GM21737 (cell line): ENCODE measurements around the gene TJP3.
"Not testable (repeated sequence)": the region's sequence is repeated elsewhere in the genome, so short reads cannot be mapped to it uniquely, and the experiment has no call there.

Experiments
- ATAC-seq: cut with Tn5 transposase; IDR thresholded peaks from one replicate; pipeline ENCODE4 v1.9.1; 2021; ENCODE audit warnings: mild to moderate bottlenecking, moderate library complexity; ENCODE audit not compliant: unreplicated experiment

The TJP3 gene, protein sequence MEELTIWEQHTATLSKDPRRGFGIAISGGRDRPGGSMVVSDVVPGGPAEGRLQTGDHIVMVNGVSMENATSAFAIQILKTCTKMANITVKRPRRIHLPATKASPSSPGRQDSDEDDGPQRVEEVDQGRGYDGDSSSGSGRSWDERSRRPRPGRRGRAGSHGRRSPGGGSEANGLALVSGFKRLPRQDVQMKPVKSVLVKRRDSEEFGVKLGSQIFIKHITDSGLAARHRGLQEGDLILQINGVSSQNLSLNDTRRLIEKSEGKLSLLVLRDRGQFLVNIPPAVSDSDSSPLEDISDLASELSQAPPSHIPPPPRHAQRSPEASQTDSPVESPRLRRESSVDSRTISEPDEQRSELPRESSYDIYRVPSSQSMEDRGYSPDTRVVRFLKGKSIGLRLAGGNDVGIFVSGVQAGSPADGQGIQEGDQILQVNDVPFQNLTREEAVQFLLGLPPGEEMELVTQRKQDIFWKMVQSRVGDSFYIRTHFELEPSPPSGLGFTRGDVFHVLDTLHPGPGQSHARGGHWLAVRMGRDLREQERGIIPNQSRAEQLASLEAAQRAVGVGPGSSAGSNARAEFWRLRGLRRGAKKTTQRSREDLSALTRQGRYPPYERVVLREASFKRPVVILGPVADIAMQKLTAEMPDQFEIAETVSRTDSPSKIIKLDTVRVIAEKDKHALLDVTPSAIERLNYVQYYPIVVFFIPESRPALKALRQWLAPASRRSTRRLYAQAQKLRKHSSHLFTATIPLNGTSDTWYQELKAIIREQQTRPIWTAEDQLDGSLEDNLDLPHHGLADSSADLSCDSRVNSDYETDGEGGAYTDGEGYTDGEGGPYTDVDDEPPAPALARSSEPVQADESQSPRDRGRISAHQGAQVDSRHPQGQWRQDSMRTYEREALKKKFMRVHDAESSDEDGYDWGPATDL

GRCh38 chr19:3708207-3708931, at the start of gene TJP3:
Gene TJP3 (plus strand): TSS chr19:3708384. CDS start chr19:3728433, 20,049 bp downstream.
- no peak for ATAC-seq

DNA sequence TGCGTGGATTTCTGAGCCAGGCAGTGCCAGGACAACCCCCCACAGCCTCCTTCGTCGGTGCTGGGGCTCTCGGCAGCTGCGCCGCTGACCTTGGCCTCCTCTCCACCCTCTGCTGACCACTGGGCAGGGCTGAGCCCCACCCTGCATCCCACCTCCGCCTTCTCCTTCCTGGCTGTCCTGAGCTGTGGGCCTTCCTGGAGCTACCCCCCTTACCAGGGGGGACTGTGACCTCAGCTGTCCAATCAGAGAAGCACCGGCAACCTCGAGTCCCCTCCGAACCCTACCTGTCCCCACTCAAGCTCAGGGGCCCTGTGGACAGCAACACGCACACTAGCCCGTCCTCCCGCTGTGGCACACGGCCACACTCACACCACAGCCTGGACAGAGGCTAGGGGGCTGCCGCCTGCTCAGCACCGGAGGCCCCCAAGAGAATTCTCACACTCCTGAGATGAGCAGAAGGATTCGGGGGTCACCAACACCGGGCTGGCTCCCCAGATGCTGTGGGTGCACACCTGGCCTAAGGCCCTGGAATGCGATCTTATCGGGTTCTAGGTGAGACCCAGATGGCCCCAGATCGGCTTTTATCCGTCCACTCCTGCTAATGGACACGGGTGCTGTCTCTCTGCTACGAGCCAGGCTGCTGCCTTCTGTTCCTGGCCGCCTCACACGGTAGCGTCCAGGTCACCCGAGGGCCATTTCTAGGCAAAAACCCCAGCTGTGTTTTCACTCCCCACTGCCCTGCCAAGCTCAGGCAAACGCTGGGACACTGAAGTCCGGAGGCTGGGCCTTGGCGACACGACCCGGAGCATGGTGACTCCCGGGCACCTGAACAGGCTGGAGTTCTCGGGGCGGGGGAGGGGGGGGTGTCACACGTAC, 49.1 kb upstream of the TJP3 start:
- no peak for ATAC-seq

DNA sequence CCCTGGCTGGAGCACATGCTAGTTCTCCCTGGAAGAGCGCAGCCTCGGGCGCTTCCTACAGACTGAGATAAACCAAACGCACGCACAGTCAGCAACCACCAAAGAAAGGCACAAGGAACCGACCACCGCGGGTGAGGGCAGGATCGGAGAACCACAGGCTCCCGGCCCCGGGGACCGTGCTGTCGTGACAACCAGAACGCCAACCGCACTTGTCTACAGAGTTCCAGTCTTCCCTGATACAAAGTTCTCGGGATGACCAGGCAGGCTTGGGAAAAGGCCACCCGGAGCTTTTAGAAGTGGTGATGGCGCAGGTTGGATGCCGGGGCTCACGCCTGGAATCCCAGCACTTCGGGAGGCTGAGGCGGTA, 48.5 kb upstream of the TJP3 start:
- ATAC-seq: no peak

GRCh38 chr19:3660493-3661219, 47.5 kb upstream of the TJP3 start:
- no peak for ATAC-seq

DNA sequence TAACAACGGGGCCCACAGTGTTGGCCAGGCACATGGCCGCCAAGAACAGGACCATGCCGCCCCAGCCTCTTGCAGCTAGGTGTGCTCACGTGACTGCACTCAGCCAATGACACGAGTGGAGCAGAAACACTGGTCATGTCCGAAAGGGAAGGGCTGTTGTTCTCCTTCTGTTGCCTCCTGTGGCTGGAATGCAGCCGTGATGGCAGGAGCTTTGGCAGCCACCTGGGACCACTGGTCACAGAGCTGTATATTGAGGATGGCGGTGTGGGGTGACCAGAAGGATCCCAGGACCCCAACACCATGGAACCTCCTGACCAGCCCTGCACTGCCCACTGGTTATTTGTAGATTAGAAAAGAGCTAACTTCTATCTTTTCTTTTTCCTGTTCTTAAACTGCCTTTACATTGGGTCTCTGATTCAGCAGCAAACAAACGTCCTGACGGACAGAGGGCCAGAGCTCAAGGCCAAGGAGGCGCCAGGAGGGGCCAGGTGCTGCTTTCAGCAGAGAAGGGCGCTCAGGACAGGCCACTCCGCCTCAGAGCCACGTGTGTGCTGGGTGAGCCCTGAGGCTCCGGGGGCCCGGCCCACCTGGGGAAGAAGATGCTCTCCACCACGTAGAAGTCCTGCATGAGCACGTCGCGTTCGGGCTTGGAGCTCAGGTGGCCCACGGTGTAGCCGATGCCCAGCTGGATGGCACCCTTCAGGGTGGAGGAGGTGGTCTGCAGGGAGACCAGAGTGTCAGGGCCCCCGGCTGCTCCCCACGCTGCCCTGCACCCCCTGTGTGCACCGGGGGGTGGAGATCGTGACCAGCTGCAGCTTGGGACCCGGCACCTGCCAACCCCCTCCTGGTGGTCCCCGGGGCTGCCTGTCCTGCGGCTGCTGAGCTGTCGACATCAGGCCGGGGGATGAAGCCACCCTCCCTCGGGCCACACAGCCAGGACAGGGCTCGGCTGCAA, 46.6 kb upstream of the TJP3 start:
- no peak for ATAC-seq

GRCh38 chr19:3663838-3664237, 44.3 kb upstream of the TJP3 start:
- ATAC-seq: no peak

DNA sequence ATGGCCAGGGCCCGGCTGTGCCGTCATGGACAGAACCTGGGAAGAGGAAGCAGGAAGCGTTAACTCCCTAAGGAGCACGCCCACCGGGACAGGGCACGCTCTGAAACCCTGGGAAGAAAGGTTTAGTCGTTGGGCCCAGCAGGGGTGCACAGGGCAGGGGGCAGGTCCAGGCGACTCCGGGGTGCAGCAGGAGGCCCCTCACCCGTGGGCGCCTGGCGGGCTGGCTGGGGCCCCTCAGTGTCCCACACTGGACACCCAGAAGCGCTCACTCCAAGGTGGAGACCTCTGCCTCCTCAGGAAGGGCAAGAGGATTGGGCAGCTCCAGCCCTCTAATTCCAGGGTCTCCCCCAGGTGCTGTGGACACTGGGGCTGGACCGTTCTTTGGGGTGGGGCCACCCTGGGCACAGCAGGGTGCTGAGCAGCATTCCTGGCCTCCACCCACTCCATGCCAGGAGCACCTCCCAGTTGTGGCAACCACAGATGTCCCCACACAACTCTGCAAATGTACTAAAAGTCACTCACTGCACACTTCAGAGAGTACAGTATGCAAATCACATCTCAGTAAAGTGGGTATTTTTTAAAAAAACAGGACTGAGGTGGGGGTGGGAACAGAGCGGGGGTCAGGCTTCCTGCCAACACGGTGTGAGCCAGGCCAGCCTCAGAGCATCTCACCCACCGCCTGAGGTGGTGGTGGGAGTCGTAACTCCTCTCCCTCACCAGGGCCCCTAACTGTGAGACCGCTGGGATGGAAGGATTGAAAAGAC, 43.1 kb upstream of the TJP3 start:
- ATAC-seq: no peak

DNA sequence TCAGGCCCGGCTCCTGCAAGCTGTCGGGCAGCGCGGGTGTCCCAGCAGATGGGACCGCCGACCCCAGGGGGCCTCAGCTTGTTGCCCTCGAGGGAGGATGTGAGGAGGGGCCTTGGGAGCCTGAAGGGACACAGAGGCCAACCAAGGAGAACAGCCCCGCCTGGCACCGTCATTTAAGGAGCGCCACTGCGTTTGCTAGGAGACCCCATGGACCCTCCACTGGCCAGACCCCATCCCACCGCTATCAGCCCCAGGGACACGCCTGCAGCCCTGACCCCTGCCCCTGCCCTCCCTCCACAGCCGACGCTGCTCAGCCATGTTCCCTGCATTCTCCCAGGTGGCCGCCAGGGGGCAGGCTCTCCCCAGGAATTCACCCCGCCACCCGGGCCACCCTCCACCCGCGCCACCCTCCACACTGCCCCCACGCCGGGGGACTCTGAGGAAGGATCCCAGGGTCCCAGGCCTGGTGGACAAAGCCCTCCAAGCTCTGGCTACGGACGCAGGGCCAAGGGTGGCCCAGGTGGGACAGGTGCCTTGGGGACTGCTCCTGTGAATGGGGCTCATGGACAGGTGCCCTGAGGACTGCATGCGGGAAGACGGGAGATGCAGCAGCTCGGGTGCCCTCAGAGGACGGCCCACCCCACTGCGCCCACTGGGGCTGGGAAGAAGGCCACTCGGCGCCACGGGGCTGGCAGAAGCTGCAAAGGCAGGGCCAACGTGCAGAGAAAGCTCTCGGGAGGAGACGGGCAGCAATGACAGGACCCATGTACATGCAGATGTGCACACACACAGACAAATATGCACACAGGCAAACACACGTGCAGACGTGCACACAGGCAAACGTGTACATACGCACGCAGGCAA, 42.3 kb upstream of the TJP3 start:
- no peak for ATAC-seq

- not testable (repeated sequence) for ATAC-seq
Measured at GRCh38 chr19:3666545-3666856, 41.7 kb upstream of the TJP3 start.

GRCh38 chr19:3667037-3667638, 41.0 kb upstream of the TJP3 start:
- no peak for ATAC-seq

GRCh38 chr19:3667766-3668165, 40.4 kb upstream of the TJP3 start:
- ATAC-seq: no peak

GRCh38 chr19:3668331-3669081, 39.7 kb upstream of the TJP3 start:
- ATAC-seq: no peak

GRCh38 chr19:3669082-3669946, 38.9 kb upstream of the TJP3 start:
- no peak for ATAC-seq

GRCh38 chr19:3669947-3670795, 38.0 kb upstream of the TJP3 start:
- no peak for ATAC-seq
